Left renal pelvis (tissue), 4 donors: ENCODE results near the gene C1QTNF2. TPM values are rescaled to one million over a fixed set of nuclear protein-coding genes. Genes with fewer than 3 reads are reported as not detected.
"Not testable (repeated sequence)": the region's sequence is repeated elsewhere in the genome, so short reads cannot be mapped to it uniquely, and the experiment has no call there.

ENCODE experiments used
- DNase-seq, 4 donors: peaks; one replicate each; pipeline ENCODE4 v3.0.0-alpha.2; 2013; ENCODE audit warnings: low read depth in 4 of 4, low spot score in 3 of 4
- polyA plus RNA-seq, 4 donors: library from polyadenylated mRNA; unstranded; fragments of 120-200 nt; gene quantifications; one replicate each; pipeline ENCODE4 v1.2.1, GENCODE V29; 2013; ENCODE audit not compliant: insufficient read length in 4 of 4

C1QTNF2 gene
- polyA plus RNA-seq, 4 donors: 1.5 to 27.0 (median 2.4) TPM

DNA sequence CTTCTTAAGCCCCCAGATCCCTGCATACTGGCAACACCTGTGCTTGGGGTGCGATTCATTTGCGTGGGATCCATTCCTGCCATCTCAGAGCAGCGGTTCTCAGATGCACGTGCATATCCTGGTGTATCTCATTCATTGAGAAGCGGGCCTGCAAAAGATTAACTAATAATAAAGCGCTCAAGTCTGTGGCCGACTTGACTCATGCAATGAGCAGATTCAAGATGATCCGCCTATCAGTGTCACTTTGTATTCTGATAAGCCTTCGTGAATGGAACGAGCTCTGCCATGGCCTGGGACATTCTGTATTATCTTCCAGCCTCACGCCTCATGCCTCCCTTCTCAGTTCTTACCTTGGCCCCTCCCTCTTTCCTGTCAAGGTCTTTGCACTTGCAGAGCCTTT, 22.3 kb downstream of the C1QTNF2 start:
- DNase-seq: no peak

DNA sequence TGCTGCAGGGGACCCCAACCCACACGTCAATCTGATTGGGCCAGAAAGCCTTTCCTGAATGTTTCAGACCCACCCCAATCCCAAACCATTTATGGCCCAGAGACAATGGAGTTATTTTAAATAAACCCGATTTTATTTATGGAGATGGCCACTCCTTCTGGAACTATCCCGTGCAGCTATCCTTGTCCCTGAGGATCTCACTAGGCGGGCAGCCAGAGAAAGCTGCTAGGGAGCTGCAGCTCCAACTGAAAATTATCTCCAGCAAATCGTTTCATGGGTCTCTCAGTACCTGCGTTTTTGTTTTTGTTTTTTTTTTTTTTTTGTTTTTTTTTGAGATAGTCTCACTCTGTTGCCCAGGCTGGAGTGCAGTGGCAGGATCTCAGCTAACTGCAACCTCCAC, 23.0 kb downstream of the C1QTNF2 start:
- DNase-seq: no peak

DNA sequence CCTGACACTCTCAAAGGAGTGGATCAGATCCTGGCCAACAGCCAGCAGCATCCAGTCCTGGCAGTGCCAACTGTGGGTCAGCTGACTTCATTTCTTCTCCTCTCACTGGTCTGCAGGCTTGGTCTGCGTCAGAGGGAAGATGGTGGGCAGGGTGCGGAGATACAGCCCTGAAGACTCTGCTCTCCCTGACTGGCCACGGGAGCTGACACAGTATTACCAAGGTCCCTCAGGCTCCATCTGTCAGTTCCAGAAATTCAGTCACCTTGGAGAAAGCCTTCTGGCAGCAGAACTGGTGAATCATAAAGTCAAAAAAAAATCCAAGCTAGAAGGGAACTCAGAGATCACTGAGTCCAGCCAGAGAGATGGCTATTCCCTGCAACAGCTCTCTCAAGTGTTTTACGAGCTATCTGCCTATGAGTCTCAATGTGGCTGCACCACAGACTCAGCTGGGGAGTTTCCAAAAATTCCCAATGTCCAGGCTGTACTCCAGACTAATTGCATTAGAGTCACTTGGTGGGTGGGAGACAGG, 27.9 kb downstream of the C1QTNF2 start:
- DNase-seq: no peak

DNA sequence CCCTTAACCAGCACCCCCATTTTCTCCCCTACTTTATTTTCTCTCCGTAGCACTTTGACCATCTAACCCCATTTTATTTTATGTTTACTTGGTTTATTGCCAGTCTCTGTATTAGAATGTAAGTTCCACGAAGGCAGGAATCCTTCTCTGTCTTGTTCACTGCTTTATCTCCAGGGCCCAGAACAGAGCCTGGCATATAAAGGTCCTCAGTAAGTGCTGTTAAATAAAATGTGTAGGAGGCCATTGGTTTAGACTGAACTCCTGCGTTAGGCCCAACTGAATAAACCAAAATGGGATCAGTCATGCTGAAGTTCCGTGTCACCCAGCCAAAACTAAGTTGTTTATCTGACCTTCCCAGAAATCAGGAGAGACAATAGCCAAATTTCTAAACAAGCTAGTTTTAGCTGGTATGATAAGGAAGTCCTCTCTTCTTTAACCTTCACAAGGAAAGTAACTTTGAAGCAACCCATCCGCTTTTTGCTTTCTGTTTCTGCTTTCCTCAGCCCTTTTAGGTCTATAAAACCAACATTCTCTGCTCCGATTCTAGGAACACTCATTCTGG, 29.0 kb downstream of the C1QTNF2 start:
- no peak for DNase-seq

DNA sequence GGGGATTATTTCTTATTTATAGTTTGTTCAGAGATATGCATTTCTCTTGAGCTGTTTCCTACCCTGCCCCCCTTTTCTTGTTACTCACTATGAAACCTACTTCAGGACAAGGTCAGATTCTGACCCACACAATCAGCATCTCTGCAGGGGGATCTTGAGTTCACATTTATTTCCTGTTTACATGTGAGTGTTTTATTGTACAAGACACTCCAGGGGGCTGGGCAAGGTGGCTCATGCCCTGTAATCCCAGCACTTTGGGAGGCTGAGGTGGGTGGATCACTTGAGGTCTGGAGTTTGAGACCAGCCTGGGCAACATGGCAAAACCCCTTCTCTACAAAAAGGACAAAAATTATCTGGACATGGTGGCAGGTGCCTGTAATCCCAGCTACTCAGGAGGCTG, 29.9 kb downstream of the C1QTNF2 start:
- not testable (repeated sequence) for DNase-seq

DNA sequence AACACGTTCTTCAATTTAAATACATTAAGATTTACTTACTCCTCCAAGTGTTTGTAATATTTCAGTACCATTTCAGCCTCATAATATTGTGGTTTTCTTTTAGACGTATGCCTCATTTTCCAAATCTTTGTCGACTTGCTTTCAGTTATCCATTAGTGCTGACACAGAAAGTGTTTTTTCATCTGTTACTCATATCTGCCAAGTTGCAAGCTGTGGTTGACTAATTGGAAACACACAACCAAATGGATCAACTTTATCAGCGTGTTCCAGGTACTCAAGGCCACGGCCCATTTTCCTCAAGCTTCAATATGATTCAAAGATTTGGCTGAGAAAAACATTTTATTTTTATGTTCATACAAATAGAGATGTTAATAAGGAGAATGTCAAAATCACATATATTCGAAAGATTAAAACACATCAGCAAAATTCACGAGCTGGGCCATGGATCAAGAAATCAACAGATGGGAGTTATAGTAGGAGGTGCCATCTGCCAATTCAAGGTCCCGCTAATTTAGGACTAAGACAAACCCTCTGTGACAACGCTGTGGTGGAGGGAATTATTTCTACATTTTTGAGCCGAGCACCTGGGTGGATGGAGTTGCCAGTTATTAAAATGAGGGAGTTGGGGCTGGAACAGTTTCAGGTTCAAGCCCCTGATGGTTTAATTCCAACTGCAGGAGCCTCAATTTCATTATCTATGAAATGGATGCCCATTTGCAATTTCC, 30.9 kb downstream of the C1QTNF2 start:
- DNase-seq: no peak

DNA sequence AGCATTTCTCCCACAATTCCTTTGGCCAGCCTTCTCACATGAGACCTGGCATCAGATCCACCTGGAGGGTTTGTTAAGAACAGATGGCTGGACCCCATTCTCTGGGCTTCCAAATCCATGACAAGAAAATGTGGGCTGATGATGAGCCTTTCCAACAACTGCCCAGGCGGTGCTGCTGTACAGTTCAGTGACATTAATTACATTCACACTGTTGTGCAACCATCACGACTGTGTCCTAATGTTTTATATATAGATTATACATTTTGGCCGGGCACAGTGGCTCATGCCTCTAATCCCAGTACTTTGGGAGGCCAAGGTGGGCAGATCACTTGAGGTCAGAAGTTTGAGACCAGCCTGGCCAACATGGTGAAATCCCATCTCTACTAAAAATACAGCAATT, 35.7 kb downstream of the C1QTNF2 start:
- not testable (repeated sequence) for DNase-seq

DNA sequence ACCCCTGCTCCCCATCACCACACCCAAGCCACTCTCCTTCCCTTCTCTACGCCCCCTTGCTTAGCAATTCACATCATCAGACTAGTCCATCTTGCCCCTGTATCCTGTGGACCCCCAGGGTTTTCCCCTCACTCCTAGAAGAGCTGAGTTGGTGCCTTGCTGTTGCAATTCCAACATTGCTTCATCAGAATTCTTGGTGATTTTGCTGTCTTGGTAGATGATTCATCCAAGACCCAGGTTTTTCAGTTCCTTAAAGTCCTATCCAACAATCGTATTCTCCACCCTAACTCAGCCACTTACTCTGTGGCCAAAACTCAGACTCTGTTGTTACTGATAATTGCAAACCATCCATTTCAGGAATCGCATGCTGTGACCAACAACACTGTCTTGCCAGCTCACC, 36.7 kb downstream of the C1QTNF2 start:
- no peak for DNase-seq

DNA sequence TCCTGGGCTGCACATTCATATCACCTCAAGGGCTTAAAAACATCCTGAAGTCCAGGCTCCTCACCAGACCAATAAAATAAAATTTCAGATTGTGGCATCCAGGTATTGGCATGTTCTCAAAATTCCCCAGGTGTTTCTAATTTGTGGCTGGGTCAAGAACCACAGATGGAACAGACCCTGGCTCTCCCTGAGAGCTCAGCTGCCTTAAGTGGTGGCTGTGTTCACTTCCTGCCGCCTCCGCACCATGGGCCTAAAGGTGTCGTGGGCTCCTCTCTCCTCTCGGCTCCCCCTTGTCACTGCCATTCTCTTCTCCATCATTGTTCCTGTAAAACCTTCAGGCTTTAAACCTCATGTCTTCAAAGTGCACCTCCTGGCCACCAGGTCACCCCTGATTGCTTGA, 40.2 kb downstream of the C1QTNF2 start:
- DNase-seq: no peak

DNA sequence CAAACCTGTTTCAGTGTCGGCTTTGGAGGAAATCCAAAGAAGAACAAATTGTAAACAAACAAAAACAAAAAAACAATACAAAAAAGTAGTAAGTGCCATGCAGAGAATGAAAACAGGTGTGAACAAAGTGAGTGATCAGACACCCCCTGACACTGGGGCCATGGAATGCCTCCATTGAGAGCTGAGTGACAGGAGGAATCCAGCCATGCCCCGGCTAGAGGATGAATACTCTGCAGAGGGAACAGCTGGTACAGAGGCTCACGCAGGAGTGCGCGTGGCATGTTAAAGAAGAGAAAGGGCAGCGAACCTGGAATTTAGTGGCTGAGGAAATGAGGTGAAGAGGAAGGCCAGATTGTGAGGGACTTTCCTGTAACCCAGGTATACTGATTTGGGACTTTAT, 42.6 kb downstream of the C1QTNF2 start:
- DNase-seq: no peak

DNA sequence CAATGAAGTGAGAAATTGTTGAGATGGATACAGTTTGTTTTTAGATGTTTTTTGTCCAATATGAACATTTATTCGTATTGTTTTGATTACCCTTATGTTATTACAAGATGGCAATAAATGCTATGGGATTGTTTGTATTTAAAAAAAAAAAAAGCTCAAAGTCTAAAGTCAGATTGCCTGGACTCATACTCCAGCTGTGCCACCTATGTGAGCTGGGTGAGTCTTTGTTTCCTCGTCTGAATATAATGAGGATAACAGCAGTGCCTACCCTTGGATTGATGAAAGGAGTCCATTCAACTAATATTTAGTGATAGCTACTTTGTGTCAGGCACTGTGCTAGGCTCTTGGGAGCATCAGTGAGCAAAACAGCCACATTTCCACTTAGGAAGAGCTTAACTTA, 43.4 kb downstream of the C1QTNF2 start:
- DNase-seq: no peak

DNA sequence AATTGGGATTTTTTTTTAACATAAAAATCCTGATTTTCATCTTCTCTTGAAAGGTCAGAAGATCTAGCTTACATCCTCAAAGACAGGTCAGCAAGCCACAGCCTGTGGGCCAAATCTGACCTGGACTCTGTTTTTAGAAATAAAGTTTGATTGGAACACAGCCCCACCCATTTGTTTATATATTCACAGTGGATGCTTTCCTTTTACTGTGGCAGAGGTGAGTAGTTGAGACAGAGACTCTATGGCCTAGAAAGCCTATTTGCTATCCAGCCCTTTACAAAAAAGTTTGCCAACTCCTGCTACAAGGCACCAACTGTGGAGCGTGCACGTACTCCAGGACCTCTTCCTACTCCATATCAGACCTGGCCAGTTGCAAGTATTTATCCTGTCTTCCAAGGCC, 44.7 kb downstream of the C1QTNF2 start:
- DNase-seq: no peak

DNA sequence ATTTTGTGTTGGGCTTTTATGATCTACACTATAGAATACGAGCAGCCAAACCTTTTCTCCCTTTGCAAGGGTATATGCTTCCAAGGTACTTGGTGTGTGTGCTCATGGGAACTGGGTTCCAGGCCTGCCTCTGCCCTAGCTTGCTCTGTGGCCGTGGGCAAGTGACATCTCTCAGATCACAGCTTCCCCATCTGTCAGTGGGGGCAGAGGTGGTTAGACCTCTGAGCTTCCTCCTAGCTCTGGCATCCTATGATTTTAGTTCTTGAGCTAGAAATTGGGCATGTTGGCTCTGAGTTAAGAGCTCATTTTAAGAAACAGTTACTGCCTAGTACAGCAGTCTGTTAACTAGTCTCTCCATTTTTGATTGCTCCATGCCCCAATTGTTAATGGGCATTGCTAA, 45.5 kb downstream of the C1QTNF2 start:
- DNase-seq: no peak

DNA sequence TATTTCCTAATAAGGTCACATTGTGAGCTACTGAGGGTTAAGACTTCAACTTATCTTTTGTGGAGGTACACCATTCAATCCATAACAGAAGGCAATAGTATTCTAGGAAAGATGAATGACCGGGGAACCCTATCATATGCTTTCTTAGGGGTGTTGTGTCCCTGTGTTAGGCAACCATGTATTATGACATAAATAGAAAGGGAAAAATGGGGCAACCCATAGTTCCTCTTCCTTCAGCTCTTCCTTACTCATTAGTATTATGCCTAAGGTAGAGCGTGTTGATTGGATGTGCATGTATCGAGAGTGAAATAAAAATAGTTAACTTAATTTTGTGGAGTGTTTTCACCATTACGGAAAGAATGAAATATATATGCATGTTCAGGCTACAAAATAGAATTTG, 52.0 kb downstream of the C1QTNF2 start:
- no peak for DNase-seq

DNA sequence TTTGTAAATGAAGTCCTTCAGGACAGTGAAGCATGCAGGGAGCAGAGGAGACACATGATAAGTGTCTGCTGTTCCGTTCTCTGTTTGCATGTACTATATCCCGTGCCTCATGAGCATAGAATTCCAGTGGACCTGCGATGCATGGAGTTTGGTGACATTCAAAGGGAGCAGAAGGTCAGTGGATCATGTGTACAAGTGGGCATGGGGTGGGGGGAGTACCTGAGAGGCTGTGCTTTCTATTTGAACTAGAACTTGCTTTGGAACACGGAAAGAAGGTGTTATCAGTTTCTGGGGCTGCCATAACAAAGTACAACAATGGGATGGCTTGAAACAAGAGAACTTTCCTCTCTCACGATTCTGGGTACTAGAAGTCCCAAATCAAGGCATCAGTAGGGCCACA, 53.0 kb downstream of the C1QTNF2 start:
- DNase-seq: no peak

DNA sequence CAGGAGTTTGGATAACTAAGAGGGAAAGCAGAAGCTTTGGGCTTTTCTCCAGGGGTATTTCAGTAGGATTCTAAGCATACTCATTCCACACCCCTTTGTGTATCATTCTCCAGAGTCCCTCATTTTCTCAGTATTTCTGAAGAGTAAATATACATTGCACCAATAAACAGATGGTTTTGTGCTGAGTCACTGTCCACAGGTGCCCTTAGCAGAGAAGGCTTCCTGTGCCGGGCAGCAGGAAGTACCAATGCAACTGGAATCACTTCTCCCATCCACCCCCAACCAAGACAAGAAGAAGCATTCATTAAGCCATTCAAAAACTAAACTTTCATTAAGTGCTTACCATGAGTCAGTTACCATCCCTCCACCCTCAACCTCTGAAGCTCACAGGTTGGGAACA, 54.5 kb downstream of the C1QTNF2 start:
- DNase-seq: no peak

DNA sequence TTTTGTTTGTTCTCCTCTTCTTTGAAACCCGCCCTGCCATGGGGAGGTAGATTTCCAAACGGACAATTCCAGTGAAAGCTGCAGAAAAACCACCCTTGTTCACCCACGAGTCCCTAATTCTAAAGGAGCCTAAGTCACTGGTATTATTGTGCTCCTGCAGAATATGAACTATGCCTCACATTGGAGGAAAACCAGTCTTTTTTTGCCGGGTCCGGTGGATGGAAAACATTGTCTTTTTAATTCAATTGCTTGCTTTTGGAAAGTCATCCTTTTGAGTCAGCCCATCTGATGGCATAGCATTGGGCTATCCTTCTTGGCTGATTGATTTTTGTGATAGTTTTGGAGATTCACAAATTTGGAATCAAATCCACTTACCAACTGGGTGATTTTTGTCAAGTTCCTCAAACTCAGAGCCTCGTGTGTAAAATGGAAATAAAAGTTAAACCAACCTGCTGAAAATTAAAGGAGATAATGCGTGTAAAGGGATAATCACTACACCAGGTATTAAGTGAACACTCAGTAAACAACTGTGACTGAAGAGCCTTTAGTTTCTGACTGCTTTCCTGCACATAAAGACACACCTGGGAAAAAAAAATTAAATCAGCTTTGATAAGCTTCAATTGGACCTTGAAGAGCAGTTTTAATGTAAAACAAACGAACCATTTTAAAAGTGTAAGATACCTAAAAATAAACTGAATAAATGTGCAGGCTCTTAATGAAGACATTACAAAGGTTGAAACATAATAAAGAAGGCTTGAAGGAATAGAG, 57.3 kb downstream of the C1QTNF2 start:
- DNase-seq: no peak

DNA sequence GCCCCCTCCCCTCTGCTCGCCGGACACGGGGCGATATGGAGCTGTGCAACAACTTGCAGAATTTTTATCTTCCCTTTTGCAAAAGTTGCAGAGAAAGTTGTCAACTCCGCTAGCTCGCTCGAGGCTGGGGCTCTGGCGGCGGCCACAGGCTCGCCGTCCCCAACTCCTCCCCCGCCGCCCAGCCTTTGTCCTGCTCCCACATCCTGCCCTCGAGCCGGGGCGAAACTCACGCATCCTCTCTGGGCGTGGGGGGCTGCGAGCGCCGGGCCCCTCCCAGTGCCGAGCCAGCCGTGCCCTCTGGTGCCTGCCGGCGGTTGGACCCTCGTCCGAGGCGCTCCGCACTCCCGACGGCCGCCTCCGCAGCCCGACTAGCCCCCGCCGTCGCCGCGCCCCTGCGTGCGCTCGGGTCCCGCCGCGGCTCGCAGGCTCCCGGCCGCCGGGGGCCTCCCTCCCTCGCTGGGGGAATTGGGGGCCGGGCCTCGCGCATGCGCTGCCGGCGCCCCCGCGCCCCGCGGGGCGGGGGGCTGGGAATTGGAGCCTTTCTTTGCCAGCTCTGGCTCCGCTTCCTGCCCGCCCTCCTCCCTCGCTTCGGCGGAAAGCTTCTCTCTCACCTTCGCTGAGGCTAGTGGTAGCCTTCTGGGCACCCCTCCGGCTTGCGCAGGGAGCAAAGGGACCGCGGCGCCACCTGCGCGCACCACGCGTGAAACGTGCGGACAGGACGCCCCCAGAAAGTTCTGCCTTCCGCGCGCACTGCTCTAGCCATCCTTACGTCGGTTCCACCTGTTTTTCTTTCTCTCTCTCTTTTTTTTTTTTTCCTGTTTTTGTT, 58.1 kb downstream of the C1QTNF2 start, which contains the start of gene CCNJL:
Gene CCNJL (minus strand): TSS at position 431 of the 826 bp plus-strand sequence. CDS start 641 bp downstream, outside the sequence.
- peak in 3 of 4 donors; percentile 69 to 78 (median 74) for DNase-seq

DNA sequence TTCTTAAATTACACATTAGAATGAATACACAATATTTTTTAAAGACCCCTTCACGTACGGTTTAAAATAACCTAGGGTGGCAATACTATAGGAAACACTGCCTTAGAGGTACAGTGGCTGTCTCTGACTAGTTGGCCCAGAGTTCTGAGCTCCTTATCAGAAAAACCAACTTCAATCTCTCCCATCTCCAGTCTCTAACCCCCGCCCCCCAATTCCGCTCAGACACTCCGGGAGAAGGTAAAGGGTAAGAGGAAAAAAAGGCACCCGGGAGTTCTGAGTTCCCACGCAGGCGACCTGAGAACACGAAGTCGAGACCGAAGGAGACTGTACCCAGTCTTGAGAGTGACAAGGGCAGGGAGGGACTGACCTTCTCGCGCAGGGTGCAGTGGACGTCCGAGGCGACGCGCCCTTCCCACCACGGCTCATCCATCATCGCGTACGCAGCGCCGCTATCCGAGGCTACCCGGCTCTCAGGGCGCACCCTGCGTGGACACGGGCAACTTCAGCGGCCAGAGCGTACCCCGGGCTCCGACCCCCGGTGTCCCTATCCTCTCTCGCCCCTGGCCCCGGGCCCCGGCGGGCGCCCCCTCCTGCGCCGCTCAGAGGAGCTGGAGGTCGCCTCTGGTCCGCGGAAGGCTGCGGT, 58.8 kb downstream of the C1QTNF2 start:
- DNase-seq: no peak
